GM18499 (cell line): Measurements from ENCODE around the gene ITSN2.
"Not testable (repeated sequence)": the region's sequence is repeated elsewhere in the genome, so short reads cannot be mapped to it uniquely, and the experiment has no call there.

Source experiments
- ATAC-seq: cut with Tn5 transposase; IDR thresholded peaks from one replicate; pipeline ENCODE4 v1.9.1; 2021; ENCODE audit warnings: moderate number of reproducible peaks; ENCODE audit not compliant: insufficient read depth, unreplicated experiment

The ITSN2 gene

DNA sequence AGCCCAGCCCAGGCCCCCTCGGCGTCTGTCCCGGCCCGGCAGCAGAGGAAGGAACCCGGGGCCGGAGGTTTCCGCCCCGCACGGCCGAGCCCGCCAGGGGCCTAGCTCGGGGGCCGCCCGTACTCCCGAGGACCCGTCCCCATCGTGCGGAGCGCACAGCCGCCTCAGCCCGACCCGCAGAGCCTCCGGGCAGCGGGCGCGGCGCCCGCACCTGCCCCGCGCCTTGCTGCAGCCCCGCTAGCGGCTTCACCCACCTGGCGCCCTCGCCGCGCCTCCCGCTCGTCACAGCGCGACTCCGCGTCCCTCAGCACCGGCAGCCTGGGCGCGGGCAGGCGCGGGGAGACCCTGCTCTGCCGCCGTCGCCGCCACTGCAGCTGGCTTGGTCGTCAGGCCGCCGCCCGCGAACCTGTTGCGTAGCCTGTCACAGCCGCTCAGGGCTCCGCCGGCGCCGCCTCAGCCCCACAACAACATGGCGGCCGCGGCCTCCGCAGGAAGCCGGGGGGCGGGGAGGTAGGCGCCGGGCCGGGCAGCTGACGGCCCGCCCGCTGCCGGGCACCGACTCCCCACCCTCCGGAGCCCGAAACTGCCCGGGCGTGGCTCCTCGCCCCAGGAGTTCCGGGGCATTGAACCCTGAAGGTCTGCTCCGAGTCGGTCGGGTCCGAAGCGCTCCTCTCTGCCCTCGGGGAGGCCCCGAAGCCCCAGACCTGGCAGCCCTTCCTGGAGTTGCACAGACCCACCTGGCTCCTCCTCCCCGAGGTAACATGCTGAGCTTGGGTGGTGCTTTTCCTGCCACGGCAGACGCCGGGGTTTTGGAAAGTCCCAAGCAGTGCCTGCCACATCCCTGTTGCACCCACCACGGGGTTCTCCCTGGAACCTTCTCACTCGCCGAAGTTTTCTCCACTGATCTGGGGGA lies at the start of gene ITSN2:
Gene ITSN2, minus strand, starts transcription at position 487 of the 913 bp plus-strand sequence. CDS start 32,454 bp downstream, outside the sequence.
- ATAC-seq = peak; percentile 50

DNA sequence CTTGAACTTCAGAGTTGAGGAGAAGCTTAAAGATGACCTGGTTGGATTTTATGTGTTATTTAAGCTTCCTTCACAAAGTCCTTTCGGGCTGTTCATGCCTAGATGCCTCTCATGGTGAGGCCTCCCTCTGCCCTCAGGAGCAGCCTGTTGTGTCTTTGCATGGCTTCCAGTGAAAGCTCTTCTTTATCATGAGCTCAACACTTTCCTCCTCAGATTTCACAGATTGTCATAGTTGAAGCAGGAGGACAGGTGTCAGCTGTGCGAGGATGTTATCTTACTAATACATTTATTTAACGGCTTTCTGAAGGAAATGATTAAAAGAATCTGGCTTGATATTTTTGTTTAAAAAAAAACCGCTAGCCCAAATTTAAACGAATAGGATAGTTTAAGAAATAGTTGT lies 48.8 kb upstream of the ITSN2 start:
- no peak for ATAC-seq

DNA sequence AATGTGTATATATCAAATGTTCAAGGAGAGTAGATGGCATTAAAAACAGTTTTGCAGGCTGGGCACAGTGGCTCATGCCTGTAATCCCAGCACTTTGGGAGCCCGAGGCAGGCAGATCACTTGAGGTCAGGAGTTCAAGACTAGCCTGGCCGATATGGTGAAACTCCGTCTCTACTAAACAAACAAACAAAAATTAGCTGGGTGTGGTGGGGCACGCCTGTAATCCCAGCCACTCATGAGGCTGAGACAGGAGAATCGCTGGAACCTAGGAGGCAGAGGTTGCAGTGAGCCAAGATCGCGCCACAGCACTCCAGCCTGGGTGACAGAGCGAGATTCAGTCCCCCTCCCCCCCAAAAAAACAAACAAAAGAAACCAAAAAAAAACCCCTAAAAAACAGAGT lies 48.4 kb upstream of the ITSN2 start:
- ATAC-seq = not testable (repeated sequence)

DNA sequence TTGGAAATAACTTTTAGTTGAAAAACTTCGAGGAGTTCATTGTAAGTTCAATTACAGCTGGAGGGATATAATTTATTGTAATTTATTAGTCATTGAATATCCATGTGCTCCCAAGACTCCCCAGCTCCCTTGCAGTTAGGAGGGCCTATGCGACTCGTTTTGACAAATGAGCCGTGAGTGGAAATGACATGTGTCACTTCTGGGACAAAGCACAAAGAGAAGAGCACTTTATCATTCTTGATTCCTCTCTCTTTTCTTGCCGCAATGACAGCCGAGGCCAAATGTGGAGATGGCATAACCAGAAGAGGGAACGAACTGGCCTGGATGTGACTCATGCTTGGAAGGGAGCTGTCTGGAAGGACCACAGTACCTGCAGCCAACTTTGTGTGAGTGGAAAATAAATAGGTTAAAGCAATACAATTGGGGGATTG lies 44.2 kb upstream of the ITSN2 start:
- ATAC-seq = no peak

DNA sequence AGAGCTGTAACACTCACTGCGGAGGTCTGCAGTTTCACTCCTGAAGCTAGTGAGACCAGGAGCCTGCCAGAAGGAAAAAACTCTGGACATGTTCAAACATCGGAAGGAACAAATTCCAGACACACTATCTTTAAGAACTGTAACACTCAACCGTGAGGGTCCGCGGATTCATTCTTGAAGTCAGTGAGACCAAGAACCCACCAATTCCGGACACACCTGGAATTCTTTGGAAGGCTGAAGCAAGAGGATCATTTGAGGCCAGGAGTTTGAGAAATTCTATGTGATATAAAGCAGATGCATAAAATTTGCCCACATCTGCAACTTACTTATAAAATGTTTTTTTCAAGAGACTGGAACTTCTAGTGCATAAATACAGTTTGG lies 43.5 kb upstream of the ITSN2 start:
- ATAC-seq = no peak

DNA sequence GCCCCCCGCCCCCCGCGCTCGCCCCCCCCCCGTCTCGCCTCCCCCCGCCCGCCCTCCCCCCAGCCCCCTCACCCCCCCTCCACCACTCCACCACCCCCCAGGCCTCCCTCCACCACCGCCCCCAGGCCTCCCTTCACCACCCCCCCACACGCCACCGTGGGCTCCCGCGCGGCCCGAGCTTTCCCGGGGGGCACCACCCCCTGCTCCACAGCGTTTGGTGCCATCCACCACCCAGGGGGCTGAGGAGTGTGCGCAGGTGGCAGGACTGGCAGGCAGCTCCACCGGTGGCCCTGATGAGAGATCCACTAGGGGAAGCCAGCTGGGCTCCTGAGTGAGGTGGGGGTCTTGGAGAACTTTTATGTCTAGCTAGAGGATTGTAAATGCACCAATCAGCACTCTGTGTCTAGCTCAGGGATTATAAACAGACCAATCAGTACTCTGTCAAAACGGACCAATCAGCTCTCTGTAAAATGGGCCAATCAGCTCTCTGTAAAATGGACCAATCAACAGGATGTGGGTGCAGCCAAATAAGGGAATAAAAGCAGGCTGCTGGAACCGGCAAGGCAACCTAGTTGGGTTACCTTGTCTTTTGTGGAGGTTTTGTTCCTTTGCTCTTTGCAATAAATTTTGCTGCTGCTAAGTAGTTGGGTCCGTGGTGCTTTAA lies 43.0 kb upstream of the ITSN2 start:
- ATAC-seq = no peak

DNA sequence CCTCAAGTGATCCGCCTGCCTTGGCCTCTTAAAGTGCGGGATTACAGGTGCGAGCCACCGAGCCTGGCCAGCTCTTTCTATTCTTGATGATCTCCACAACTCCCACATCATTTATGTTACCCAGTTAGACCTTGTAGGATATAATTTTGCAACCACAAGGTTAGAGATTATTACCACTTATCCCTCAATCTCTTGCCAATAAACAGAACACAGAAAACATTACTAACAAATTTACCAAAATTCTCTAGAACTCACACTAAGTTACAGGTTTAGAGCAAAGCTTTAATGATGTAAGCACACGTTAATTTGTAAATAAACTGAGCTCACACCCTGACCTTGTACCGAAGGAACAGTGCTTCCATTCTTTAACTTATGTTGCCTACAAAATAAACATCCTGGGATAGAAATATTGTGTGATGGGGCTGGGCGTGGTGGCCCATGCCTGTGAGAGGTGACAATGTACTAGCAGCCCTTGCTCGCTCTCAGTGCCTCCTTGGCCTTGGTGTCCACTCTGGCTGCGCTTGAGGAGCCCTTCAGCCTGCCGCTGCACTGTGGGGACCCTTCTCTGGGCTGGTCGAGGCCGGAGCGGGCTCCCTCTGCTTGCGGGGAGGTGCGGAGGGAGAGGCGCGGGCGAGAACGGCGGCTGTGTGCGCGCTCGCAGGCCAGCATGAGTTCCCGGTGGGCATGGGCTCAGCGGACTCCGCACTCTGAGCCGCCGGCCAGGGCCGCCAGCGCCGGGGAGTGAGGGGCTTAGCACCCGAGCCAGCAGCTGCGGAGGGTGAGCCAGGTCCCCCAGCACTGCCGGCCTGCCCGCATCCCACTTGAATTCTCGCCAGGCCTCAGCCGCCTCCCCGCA lies 42.1 kb upstream of the ITSN2 start:
- no peak for ATAC-seq

DNA sequence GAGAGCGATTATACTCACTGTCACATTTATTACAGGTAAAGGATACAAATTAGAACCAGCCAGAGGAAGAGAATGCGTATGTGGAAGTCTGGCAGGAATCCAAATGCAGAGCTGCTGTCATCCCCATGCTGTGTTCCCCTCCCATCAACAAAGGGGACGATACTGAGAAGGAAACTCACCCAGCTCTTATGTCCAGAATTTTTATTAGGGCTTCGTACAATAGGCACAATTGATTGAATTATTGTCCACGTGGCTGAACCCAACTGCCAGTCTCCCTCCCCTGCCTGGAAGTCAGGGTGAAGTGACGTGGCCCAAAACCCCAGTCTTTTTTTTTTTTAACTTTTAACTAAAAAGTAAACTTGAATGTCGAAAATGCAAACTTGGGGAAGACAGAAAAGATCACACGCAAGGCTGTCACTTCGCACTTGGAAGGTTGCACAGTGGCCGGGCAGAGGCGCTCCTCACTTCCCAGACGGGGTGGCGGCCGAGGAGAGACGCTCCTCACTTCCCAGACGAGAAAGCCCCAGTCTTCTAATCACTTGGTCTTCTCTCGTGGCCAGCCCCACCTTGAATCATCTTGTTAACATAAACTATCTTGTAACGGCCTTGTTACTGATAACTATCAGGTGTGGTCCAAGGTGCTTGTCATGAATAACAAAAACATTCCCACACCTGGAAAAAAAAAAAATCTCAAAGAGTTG lies 40.0 kb upstream of the ITSN2 start:
- no peak for ATAC-seq

DNA sequence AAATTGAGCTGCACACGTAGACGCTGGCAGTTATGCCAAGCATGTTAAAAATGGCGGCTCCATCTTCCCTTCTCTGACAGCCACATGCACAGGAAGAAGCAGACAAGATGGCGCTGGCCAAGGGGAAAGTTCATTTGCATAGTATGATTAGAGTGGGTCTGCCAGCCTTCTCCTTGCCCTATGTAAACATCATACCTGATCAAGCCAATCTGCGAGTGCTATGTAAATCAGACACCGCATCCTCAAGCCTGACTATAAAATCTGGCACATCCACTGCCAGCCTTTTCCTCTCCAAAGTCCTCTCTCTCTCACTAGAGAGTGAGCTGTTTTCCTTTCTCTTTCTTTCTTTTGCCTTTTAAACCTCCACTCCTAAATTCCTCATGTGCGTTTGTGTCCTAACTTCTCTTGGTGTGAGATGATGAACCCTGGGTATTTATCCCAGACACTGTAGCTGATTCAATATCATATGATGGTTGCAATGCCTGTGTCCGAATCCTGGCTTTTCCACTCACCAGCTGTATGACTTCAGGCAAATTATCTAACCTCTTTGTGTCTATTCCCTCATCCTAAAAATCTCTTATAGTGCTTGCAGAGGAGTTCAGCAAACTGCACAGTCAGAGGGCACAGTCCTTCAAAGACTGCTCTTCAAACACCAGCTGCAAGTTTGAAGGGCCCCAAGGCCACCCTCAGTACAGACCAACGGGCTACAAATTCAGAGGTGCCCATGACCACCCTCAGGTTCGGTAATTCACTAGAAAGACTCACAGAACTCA lies 39.3 kb upstream of the ITSN2 start:
- ATAC-seq = no peak

DNA sequence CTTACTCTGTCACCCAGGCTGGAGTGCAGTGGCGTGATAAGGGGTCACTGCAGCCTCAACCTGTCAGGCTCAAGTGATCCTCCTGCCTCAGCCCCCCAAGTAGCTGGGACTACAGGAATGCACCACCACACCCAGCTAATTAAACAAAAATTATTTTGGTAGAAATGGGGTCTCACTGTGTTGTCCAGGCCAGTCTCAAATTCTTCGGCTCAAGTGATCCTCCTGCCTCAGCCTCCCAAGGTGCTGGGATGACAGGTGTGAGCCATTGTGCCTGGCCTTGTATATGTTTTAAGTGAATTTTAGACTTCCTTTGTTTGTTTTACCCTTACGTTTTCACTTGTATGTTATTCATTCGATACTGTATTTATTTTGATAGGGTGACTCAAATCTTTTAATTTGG lies 34.7 kb upstream of the ITSN2 start:
- no peak for ATAC-seq

DNA sequence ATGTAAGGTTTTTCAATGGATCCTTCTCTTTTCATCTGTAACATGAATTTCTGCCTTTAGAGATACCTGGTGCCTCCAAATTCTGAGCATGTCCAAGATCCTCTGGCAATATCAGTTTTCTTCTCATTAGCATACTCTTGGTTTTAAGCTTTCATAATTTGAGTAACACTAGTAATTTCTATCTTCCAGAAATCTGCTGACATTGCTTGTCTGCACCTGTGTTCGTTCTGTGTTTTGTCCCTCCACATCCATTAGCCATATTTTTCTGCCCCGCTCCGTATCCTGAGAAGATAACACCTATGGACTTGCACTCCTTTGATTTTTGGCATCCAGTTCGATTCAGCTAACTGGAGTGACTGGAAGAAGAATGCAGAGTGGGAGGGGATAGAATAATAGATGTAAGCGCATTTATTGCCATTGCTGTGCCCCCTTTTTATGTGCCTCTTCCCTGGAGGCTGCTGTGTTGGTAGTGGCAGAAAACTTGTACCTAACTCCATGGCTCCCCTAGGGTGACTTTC lies 32.3 kb upstream of the ITSN2 start:
- no peak for ATAC-seq

DNA sequence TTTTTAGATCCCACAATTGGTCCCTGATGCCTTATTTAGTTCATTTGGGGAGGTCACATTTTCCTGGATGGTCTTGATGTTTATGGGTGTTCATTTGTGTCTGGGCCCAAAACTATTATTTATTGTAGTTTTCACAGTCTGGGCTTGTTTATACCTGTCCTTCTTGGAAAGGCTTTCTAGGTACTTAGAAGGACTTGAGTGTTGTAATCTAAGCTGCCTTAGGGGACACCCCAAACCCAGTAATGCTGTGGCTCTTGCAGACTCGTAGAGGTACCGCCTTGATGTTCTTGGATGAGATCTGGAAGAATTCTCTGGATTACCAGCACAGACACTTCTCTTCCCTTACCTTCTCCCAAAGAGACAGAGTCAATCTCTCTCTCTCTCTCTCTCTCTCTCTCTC lies 25.0 kb upstream of the ITSN2 start:
- ATAC-seq = no peak

DNA sequence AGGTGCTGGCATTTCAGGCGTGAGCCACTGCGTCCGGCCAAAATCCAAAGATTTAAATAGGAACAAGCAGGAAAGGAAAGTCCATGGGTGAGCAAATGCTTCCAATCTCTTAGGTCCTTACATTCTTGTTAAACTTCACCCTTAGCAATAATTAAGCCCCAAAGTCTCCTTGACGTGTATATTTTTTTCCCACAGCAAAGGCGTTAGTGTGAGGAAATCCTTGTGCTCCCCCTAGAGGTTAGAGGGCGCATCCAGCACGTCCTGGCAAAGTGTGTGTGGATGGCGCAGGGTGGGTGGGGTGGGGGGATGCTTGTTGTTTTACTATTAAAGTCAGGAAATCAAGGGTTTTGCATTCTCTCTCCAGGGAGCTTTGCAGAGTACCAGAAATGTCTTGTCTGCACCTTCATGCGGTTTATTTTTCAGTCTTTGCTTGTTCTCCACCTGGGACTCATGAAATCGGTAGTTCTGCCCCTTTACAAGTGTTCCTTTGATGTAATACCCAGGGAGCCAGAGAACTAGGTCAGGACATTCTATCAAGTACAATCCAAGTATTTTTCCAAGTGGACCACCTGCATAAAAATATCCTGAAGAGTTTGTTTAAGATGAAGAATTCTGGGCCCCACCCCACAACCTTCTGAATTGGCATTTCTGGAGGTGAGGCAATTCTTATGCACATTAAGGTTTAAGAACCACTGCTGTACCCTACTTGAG lies 22.2 kb upstream of the ITSN2 start:
- ATAC-seq = no peak

DNA sequence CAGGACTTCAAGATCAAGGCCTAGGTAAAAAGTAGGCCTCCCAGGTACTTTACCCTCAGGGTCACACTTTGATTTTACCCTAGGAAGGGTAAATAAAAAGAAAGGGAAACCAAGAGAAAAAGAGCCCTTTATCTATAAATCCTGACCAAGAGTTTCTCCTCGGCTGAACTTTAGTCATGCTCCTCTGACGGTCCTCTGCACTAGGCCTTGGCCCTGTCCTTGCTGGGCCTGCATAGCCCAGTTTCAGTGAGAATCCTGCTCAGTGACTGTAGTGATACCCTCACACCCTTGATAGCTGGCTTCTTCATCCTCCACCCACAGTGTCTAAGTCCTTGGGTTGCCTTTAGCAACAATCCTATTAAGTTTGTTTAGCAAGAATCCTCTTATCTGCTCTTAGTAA lies 20.5 kb upstream of the ITSN2 start:
- no peak for ATAC-seq

DNA sequence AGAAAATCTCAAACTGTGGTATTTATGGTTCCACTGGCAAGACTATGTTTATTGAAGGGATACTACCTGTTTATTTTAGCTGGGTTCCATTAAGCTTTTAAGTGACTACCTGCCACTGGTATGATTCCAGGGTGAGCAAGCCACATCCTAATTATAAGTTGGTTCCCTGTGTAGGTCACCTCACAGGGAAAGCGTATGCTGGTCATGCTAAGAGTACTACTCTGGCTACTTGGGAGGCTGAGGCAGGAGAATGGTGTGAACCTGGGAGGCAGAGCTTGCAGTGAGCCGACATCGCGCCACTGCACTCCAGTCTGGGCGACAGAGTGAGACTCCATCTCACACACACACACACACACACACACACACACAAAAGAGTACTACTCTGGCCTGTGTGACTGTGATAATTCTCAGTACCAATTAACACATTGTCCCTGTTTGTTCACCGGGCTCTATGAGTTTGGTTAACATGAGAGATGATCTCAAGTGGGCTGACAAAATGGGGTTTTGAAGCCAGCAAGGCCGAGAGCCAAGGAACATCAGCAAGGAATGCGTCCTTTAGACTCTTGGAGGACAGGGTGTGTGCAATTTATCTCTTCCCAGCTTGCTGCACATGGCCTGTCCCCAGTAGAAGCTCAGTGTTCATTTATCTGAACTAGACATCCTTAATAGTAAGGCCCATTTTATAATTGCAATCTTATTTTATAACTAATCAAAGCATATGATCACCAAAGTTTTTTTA lies 15.2 kb upstream of the ITSN2 start:
- ATAC-seq = no peak

DNA sequence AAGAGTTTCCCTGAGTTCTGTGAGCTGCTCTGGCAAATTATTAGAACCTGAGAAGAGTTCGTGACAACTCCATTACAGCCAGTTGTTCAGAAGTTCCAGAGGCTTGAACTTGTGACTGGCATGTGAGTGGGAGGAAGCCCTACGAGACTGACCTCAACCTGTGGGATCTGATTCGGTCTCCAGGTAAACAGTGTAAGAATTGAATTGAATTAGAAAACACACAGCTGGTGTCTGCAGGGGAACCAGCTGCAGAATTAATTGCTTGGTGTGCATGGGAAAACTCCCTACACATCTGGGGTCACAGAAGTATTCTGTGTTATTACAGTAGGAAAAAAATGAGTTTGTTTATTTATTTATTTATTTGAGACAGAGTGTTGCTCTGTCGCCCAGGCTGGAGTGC lies 14.0 kb upstream of the ITSN2 start:
- ATAC-seq = no peak

DNA sequence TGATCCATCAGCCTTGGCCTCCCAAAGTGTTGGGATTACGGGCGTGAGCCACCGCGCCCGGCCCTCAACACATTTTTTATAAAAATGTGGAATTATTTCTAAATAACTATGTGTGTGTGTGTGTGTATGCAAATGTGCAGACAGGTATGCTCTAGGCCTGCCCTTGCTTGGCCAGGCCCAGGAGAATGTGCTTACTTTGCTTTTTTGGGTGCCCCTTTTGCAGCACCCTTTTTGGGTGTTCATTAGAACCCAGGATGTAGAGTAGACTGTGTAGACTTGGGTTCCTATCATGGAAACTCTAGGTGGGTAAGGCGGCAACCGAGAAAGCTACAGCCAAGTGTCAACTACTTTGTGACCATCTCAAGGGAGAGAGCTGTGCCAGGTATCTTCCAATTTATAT lies 11.7 kb upstream of the ITSN2 start:
- no peak for ATAC-seq

DNA sequence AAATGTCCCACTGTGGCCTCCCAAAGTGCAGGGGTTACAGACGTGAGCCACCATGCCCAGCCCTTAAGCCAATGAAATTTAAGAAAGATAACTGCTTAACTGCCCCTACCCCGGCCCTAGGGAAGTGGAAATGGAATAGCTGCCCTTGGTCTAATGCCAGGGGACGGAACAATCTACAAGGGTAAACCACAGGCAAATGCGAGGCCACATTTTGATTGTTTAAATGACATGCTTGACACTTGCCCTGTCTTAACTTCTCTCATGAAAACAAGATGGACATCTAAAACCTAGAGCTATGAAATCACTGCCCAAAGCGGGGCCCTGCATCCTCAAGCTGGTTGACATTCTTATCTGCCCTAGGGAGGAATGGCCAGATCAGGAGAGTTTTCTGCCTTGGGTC lies 5.5 kb upstream of the ITSN2 start:
- no peak for ATAC-seq
